WTC11 (cell line): ENCODE data around the gene PSD. TPM values are rescaled to one million over a fixed set of nuclear protein-coding genes. Genes with fewer than 3 reads are reported as not detected.
"Not testable (repeated sequence)": the region's sequence is repeated elsewhere in the genome, so short reads cannot be mapped to it uniquely, and the experiment has no call there.

Experiments used
- ATAC-seq: fragments of 200-7000 bp; cut with Tn5 transposase; 2 replicates; pipeline ENCODE4 v1.10.0; 2021; ENCODE audit warnings: mild to moderate bottlenecking, moderate library complexity
- CTCF ChIA-PET: fragments of 300-600 bp; sonication (Branson Sonifier 250); formaldehyde crosslinking; loops from one replicate; lab custom pipeline; 2021; ENCODE audit warnings: antibody characterized with exemption; lab: Charles Lee
- POLR2A ChIA-PET: fragments of 350-600 bp; sonication (Branson Sonifier 250); formaldehyde crosslinking; loops from one replicate; lab custom pipeline; 2021; ENCODE audit warnings: antibody characterized with exemption; lab: Charles Lee
- DNase-seq: peaks from one replicate; pipeline ENCODE4 v3.0.0; 2021; ENCODE audit warnings: low spot score
- H3K27ac Mint-ChIP-seq: 2 replicates; pipeline ENCODE4 v1.8.0; 2021; ENCODE audit warnings: mixed read lengths
- H3K27me3 Mint-ChIP-seq: 2 replicates; pipeline ENCODE4 v1.8.0; 2021; ENCODE audit warnings: low read depth, mild to moderate bottlenecking, moderate library complexity, mixed read lengths
- H3K36me3 Mint-ChIP-seq: 2 replicates; pipeline ENCODE4 v1.8.0; 2021; ENCODE audit warnings: mixed read lengths
- H3K4me1 Mint-ChIP-seq: 2 replicates; pipeline ENCODE4 v1.8.0; 2022; ENCODE audit warnings: mixed read lengths
- H3K4me3 Mint-ChIP-seq: 2 replicates; pipeline ENCODE4 v1.8.0; 2021; ENCODE audit warnings: mild to moderate bottlenecking, moderate library complexity, mixed read lengths
- H3K9me3 Mint-ChIP-seq: 2 replicates; pipeline ENCODE4 v1.8.0; 2021; ENCODE audit warnings: mixed read lengths
- ATF1 ChIP-seq: sonication (generic); formaldehyde crosslinking; IDR thresholded peaks from 2 replicates; pipeline ENCODE4 v1.8.1; 2023; ENCODE audit warnings: mild to moderate bottlenecking, moderate library complexity, missing genetic modification reagents
- ATF2 ChIP-seq: sonication (generic); formaldehyde crosslinking; IDR thresholded peaks from 2 replicates; pipeline ENCODE4 v1.8.1; 2022; ENCODE audit warnings: low read depth, missing genetic modification reagents, borderline replicate concordance
- CREM ChIP-seq: sonication (generic); formaldehyde crosslinking; IDR thresholded peaks from 2 replicates; pipeline ENCODE4 v1.8.1; 2022; ENCODE audit warnings: mild to moderate bottlenecking, missing genetic modification reagents, moderate library complexity
- CTCF ChIP-seq: fragments of 200-600 bp; IDR thresholded peaks from 2 replicates; pipeline ENCODE4 v1.8.0; 2022; ENCODE audit warnings: antibody characterized with exemption
- GRHL2 ChIP-seq: fragments of 250-450 bp; sonication (Bioruptor Pico); IDR thresholded peaks from 2 replicates; pipeline ENCODE4 v1.8.0; 2022; ENCODE audit warnings: mild to moderate bottlenecking, moderate library complexity; ENCODE audit not compliant: insufficient replicate concordance, severe bottlenecking
- IRF2 ChIP-seq: sonication (generic); formaldehyde crosslinking; IDR thresholded peaks from 2 replicates; pipeline ENCODE4 v1.8.0; 2022; ENCODE audit warnings: low read depth, missing genetic modification reagents, borderline replicate concordance
- JUN ChIP-seq: sonication (generic); formaldehyde crosslinking; IDR thresholded peaks from 2 replicates; pipeline ENCODE4 v1.8.0; 2023; ENCODE audit warnings: mild to moderate bottlenecking, missing genetic modification reagents
- ZSCAN18 ChIP-seq: fragments of 250-450 bp; sonication (Bioruptor Pico); IDR thresholded peaks from 2 replicates; pipeline ENCODE4 v2.1.2; 2022; ENCODE audit warnings: mild to moderate bottlenecking, moderate library complexity
- total RNA-seq: library from RNA; stranded (reverse); gene quantifications from 3 replicates; pipeline ENCODE4 v1.2.3, GENCODE V29; 2021
- TF ChIP-seq, protein P1 (sequence below): sonication (generic); formaldehyde crosslinking; IDR thresholded peaks from 2 replicates; pipeline ENCODE4 v1.8.0; 2022; ENCODE audit warnings: mild to moderate bottlenecking, missing genetic modification reagents

Gene PSD
- total RNA-seq, 1 experiment from 2014 or later: 12.5 TPM

- POLR2A ChIA-PET: interaction anchor here (1.0 kb wide), 1 partner anchor 24 kb away, joined by 3 read pairs; the partner anchor contains the start of gene CUEDC2
- Mint-ChIP-seq H3K9me3 (no peaks in the 10 kb centered on the region), H3K36me3 (peaks cover 15% of the 10 kb centered on the region), H3K27me3 (no peaks in the 10 kb centered on the region; the same call in 1 of the 2 replicates), H3K4me3 (no peak overlapping the region), H3K4me1 (peaks cover 44% of the 10 kb centered on the region), H3K27ac (peak overlapping the region; percentile 82; the same call in 1 of the 2 replicates)
- CTCF ChIA-PET: interaction anchor here (0.6 to 1.0 kb wide), 3 partner anchors 15 to 72 kb away, joined by 3 read pairs; partner anchors contain the start of gene PSD
- no peak for ATAC-seq
- TF ChIP-seq ATF1 (CRISPR knock-in tag) (no peak), CREM (CRISPR knock-in tag) (no peak), JUN (CRISPR knock-in tag) (no peak), IRF2 (no peak)
- TF ChIP-seq, protein P1, sequence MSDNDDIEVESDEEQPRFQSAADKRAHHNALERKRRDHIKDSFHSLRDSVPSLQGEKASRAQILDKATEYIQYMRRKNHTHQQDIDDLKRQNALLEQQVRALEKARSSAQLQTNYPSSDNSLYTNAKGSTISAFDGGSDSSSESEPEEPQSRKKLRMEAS: no peak
- no peak for DNase-seq
Observed at GRCh38 chr10:102455893-102456471, 37.4 kb upstream of the PSD start.

- ATAC-seq, H3K27me3 Mint-ChIP-seq, CTCF ChIA-PET, H3K4me3 Mint-ChIP-seq, H3K9me3 Mint-ChIP-seq, POLR2A ChIA-PET, DNase-seq: not testable (repeated sequence)
- Mint-ChIP-seq H3K4me1 (peaks cover 40% of the 10 kb centered on the region), H3K36me3 (peaks cover 15% of the 10 kb centered on the region), H3K27ac (peak overlapping the region; percentile 88)
- TF ChIP-seq, protein P1: 0 out of 2 replicates have a peak, but pooled peaks have one; percentile 29
Observed at GRCh38 chr10:102454662-102455487, 36.3 kb upstream of the PSD start.

GRCh38 chr10:102453502-102453901 lies 34.9 kb upstream of the PSD start:
- H3K27ac Mint-ChIP-seq: no peak overlapping the region; the same call in 1 of the 2 replicates

DNA sequence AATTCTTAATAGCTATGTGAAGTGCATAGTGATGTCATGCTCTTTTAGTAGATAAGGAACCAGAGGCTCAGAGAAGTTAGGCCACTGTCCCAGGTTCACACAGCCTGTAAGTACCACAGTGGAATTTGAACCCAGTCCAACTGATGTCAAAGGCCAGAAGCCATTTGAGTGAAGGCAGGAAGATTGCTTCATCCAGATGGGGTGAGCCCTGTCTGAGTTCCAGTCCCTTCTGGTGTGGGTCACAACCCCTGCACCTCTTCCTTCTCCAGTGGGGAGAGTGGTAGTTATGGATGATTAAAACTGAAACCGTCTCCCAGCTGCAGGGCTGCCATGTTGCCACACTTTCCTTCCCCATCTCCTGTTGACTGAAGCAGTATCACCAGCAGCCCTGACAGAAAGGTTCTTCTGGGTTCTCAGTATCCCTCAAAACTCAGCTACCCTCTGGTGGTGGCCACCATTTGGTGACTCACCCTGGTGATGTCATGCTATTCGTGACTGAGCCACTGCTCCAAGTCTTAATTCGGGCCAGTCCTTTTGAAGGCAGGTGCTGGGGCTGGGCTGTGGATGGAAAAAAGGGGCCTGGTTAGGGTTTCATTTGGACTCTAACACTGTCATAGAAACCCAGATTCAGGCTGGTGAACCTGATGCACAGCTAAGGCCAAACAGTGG lies 34.2 kb upstream of the PSD start:
- Mint-ChIP-seq H3K36me3 (peaks cover 15% of the 10 kb centered on the region), H3K27ac (peak overlapping the region; percentile 93), H3K9me3 (no peaks in the 10 kb centered on the region), H3K4me1 (peaks cover 45% of the 10 kb centered on the region), H3K4me3 (peak overlapping the region; percentile 82; the same call in 1 of the 2 replicates), H3K27me3 (no peaks in the 10 kb centered on the region)
- no peak for TF ChIP-seq CTCF
- no peak for TF ChIP-seq ZSCAN18 (CRISPR knock-in tag)
- no peak for TF ChIP-seq ATF2
- CTCF ChIA-PET: interaction anchor here (0.6 to 1.4 kb wide), 3 partner anchors 20 to 1172 kb away, joined by 3 to 4 read pairs (median 3); partner anchors contain the start of gene CUEDC2
- DNase-seq (no peak), ATAC-seq (no peak)
- POLR2A ChIA-PET: interaction anchor here (3.0 kb wide), 1 partner anchor 8 kb away, joined by 37 read pairs; no protein-coding TSS in a partner anchor

More at GRCh38 chr10:102453502-102453901, 34.9 kb upstream of the PSD start:
- Mint-ChIP-seq H3K4me1 (peaks cover 45% of the 10 kb centered on the region), H3K4me3 (no peak overlapping the region), H3K27me3 (no peaks in the 10 kb centered on the region; the same call in 1 of the 2 replicates), H3K36me3 (peaks cover 15% of the 10 kb centered on the region), H3K9me3 (no peaks in the 10 kb centered on the region)
- no peak for ATAC-seq
- ChIA-PET CTCF (interaction anchor here (0.6 to 1.4 kb wide), 3 partner anchors 21 to 1171 kb away, joined by 3 to 4 read pairs (median 3); partner anchors contain the start of gene CUEDC2), POLR2A (no interaction called here)
- no peak for TF ChIP-seq GRHL2
- no peak for DNase-seq
